GM10266 (cell line): ENCODE data around the gene EFNA2.

ENCODE experiments used
- DNase-seq: peaks from one replicate; pipeline ENCODE4 v3.0.0; 2012; ENCODE audit errors: extremely low spot score
- CTCF ChIP-seq: IDR thresholded peaks from 2 replicates; pipeline ENCODE4 v1.5.1; 2012; ENCODE audit warnings: mild to moderate bottlenecking, low read depth; ENCODE audit not compliant: control insufficient read depth, insufficient read depth; ENCODE audit errors: missing control alignments

EFNA2 gene

GRCh38 chr19:1247748-1248138 is 37.9 kb upstream of the EFNA2 start:
- DNase-seq = no peak
- no peak for TF ChIP-seq CTCF

- DNase-seq = peak; percentile 88
- TF ChIP-seq CTCF = peak; percentile 60
Observed at GRCh38 chr19:1248139-1248785, 37.4 kb upstream of the EFNA2 start, which contains the start of gene MIDN. Gene MIDN (plus strand): TSS chr19:1248583. CDS start chr19:1250297, 1,714 bp downstream.

GRCh38 chr19:1248786-1249297 is 36.8 kb upstream of the EFNA2 start:
- peak; percentile 95 for TF ChIP-seq CTCF
- peak; percentile 88 for DNase-seq

- TF ChIP-seq CTCF = no peak
- DNase-seq = peak; percentile 99
Observed at GRCh38 chr19:1249298-1249989, 36.2 kb upstream of the EFNA2 start.

- TF ChIP-seq CTCF = no peak
- no peak for DNase-seq
Observed at GRCh38 chr19:1249990-1250436, 35.7 kb upstream of the EFNA2 start.

GRCh38 chr19:1250437-1251260 is 35.0 kb upstream of the EFNA2 start:
- peak; percentile 72 for DNase-seq
- TF ChIP-seq CTCF = no peak
